Iris pigment epithelial cell (primary cell): Measurements from ENCODE around the gene STOML1.
"Not testable (repeated sequence)": the region's sequence is repeated elsewhere in the genome, so short reads cannot be mapped to it uniquely, and the experiment has no call there.

Experiments
- DNase-seq: peaks from one replicate; pipeline ENCODE4 v3.0.0-alpha.2; 2011; ENCODE audit warnings: low read depth

The STOML1 gene

GRCh38 chr15:73946046-73946721 lies 45.9 kb downstream of the STOML1 start:
- no peak for DNase-seq

DNA sequence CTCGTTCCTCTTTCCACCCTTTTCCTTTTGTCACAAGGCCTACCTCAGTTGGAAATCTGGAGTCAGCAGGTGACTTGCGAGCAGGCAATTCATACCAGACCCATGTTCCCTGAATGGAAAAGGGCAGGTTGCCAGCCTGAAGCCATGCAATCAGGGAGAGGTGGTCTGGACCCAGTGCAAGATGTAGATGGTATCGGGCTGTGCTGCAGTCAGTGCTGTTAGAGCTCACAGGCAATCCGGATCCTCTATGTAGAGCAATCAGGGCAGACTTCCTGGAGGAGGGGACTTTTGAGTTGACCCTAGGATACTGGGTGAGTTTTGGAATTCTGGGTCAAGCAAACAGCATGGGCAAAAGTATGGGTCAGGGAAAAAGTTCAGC lies 47.0 kb downstream of the STOML1 start:
- no peak for DNase-seq

DNA sequence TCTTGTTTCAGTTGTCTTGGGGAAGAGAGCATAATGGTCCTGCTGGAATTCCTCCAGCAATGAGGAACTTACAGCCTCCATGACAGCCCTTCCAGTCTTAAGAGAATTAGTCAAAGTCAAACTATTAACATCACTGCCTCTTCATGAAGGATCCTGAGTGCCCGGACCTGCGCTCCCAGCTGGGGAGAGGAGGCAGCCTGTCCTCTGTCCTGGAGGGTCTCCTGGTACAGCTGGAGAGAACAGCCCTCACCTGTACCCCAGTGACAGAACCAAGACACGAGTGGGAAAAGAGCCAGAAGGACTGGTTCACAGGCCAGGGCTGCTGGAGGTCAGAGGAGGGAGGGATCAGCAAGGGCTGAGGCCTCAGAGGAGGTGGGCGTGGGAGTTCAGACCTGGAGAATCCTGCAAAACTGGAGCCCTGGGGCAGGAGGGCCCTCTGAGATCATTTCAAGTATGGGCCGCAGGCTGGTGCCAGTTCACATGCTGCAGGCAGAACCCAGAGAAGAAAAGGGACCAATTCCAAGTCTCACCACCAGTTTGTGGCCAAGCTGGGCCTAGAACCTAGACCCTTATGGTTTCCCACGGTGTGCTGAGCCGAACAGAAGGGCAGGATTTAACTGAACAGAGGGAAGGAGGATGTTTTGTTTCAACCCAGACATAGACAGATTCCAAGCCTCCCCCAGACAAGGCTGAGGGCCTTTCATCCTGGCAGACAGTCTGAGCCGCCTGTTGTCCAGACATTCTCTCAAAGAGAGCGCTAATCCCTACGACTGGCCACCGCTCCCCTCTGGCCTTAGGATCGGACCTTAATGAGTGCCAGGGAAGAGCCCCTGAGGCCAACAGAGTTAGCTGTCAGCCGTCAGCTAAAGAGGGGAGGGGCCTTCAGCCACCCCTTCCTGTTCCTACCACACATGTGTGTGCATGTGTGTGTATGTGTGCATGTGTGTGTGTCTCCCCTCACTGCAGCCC lies 47.6 kb downstream of the STOML1 start:
- no peak for DNase-seq

DNA sequence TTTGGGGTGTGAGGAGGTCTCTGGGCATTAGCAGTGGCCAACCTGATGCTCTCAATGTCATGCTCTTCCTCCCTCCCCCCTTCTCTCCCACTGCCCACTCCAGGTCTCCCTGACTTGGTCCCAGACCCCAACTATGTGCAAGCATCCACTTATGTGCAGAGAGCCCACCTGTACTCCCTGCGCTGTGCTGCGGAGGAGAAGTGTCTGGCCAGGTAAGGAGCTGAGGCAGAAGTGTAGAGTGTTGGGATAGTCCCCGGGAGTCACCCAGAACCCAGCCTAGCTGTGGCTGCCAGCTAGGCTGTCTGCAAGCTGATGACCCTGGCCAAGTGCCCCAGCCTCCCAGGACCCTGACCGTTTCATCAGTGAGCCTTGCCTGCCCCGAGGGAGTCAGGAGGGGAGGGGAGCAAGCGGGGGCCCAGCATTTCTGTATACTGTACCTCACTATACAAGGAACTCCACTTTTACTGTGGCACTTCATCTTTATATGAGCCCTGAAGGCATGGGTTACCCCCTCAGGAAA lies 49.3 kb downstream of the STOML1 start:
- no peak for DNase-seq

GRCh38 chr15:73941871-73942635 lies 50.0 kb downstream of the STOML1 start:
- DNase-seq = no peak

- no peak for DNase-seq
These were observed 50.6 kb downstream of the STOML1 start for GRCh38 chr15:73941449-73941848.

DNA sequence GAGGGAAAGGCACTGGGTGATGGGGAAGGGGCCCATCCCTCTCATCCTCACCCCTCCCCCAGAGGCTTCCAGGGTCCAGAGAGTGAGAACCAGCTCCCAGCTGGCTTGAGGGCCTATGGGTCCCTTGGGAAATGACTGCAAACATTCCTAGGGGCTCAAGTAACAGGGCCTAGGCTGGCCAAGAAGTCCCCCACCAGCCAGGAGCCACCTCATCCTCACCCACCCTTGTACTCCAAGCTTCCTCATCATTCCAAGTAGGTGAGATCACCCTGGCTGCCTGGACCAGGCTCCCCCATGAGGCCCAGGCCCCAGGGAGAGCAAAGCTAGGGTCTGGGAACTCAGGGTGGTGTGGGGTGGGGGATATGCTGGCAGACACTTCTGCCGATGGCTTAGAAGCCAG lies 51.1 kb downstream of the STOML1 start:
- DNase-seq = peak; percentile 83

GRCh38 chr15:73940061-73940981 lies 51.8 kb downstream of the STOML1 start:
- no peak for DNase-seq

GRCh38 chr15:73939138-73939537 lies 53.0 kb downstream of the STOML1 start:
- no peak for DNase-seq

DNA sequence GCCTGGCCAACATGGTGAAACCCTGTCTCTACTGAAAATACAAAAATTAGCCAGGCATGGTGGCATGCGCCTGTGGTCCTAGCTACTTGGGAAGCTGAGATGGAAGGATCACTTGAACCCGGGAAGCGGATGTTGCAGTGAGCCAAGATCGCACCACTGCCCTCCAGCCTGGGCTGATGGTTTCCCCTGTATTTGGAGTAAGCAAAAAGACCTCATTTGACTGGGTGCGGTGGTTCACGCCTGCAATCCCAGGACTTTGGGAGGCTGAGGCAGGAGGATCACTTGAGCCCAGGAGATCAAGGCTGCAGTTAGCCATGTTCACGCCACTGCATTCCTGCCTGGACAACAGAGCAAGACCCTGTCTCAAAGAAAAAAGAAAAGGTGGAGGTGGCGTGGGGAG lies 53.6 kb downstream of the STOML1 start:
- DNase-seq = not testable (repeated sequence)

DNA sequence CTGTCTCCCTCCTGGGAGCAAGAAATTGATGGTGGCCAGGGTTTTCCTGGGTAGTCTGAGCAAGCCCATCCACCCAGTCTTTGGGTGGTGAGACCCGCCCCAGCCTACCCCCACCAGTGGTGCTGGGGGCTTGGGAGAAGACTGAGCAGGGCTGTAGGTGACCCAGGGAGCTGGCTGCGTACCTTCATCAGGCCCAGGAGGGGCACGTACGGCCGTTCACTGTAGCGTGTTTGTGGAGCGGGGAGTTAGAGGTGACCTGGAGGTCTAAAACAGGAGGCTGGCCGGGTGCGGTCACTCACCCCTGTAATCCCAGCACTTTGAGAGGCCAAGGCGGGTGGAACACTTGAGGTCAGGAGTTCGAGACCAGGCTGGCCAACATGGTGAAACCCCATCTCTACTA lies 54.4 kb downstream of the STOML1 start:
- no peak for DNase-seq

DNA sequence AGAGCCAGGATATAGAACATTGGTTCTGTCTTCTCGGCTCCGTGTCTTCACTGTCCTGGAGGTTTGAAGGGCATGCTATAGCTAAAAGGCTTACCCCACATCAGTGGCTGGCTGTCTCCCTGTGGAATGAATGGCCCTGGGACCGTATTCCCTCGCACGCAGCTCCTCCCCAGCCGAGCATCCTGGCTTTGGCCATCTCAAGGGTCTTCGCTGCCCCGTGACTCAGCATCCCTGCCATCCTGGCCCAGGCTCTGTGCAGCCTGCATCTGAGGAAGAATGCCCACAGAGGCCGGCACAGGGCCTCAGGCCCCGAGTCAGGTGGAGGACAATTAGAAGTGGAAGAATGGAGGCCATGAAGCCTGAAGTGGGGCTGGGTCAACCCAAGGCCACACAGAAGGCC lies 54.8 kb downstream of the STOML1 start:
- no peak for DNase-seq

DNA sequence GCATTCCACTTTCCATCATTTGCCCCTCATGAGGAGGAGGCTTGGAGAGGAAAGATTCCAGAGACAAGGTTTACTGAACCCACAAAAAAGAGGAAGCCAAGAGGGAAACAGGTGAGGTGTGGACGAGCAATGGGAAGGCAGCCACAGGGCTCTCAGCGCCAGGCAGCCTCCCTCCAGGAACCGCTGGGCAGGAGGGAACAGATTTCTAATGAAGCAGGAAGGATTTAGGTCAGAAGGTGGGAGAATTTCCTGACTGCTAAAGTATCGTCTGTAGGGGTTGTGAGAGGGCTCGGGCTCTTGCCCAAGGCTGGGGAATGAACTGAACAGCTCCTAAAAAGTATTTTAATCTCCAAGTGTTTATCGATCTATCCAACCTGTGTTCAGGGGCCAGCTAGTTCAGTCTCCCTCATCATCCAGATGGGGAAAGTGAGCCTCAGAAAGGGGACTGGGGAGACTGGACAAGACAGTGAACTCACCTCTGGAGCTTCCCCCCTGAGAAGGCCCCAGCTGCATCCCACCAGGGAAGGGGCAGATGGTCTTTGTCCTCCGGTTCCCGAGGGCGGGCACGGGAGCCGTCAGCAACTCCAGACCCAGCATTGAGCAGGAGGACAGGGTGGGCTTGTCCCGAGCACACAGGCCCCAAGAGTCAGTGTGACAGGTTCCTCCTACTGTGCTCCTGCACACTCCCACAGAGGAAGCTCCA lies 55.4 kb downstream of the STOML1 start:
- DNase-seq = no peak

- peak; percentile 76 for DNase-seq
These were observed 55.9 kb downstream of the STOML1 start for GRCh38 chr15:73936181-73936580.

- peak; percentile 65 for DNase-seq
These were observed 56.5 kb downstream of the STOML1 start for GRCh38 chr15:73935547-73935946.

GRCh38 chr15:73934281-73934680 lies 57.8 kb downstream of the STOML1 start:
- no peak for DNase-seq

- DNase-seq = peak; percentile 57
These were observed 59.5 kb downstream of the STOML1 start for GRCh38 chr15:73932381-73933191.

DNA sequence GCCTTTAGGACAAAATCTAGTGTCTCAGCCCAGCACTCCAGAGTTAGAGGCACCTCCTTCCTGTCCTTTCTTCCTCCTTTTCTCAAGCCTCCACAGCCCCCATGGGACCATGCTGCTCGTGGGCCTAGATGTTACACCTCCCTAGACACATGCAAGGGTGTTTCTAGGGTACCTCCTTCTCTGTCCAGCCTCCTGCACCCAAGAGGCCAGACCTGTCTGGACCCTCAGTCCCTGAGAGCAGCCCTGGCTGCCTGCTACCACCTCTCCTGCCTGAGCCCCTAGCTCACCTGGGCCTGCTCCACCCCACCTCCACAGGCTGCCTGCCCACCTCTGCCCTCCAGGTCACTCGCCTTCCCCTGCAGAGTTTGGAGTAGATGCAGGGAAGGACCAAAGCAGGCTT lies 60.7 kb downstream of the STOML1 start:
- DNase-seq = no peak

GRCh38 chr15:73930790-73931281 lies 61.3 kb downstream of the STOML1 start:
- peak; percentile 76 for DNase-seq

GRCh38 chr15:73930371-73930770 lies 61.7 kb downstream of the STOML1 start:
- peak; percentile 95 for DNase-seq
